ENCODE measurements around the gene MBD3L5.
"Not testable (repeated sequence)": the region's sequence is repeated elsewhere in the genome, so short reads cannot be mapped to it uniquely, and the experiment has no call there.

Gene MBD3L5

GRCh38 chr19:7030278-7030677, at the start of gene MBD3L5:
Gene MBD3L5 (plus strand): TSS chr19:7030578. CDS start chr19:7030612, 34 bp downstream.
- not testable (repeated sequence) for DNase-seq

GRCh38 chr19:6983448-6983847, 46.9 kb upstream of the MBD3L5 start:
- no peak for DNase-seq

- DNase-seq: no peak
Measured at GRCh38 chr19:6987850-6988249, 42.5 kb upstream of the MBD3L5 start.

- no peak for DNase-seq
Measured at GRCh38 chr19:6988257-6988656, 42.1 kb upstream of the MBD3L5 start.

GRCh38 chr19:6995054-6995453, 35.3 kb upstream of the MBD3L5 start:
- DNase-seq: no peak

GRCh38 chr19:6996810-6997209, 33.6 kb upstream of the MBD3L5 start:
- no peak for DNase-seq

GRCh38 chr19:6997679-6998445, 32.5 kb upstream of the MBD3L5 start:
- DNase-seq: no peak

GRCh38 chr19:6999933-7000332, 30.4 kb upstream of the MBD3L5 start:
- no peak for DNase-seq

GRCh38 chr19:7000333-7000732, 30.0 kb upstream of the MBD3L5 start:
- no peak for DNase-seq

GRCh38 chr19:7000816-7001215, 29.6 kb upstream of the MBD3L5 start:
- DNase-seq: no peak

GRCh38 chr19:7004313-7004931, 26.0 kb upstream of the MBD3L5 start:
- DNase-seq: peak; percentile 6

- DNase-seq: no peak
Measured at GRCh38 chr19:7006135-7006704, 24.2 kb upstream of the MBD3L5 start.

- peak; percentile 11 for DNase-seq
Measured at GRCh38 chr19:7007859-7008258, 22.5 kb upstream of the MBD3L5 start.

- no peak for DNase-seq
Measured at GRCh38 chr19:7010722-7011593, 19.4 kb upstream of the MBD3L5 start.

GRCh38 chr19:7013678-7014077, 16.7 kb upstream of the MBD3L5 start:
- DNase-seq: peak; percentile 9

- no peak for DNase-seq
Measured at GRCh38 chr19:7018828-7019227, 11.6 kb upstream of the MBD3L5 start.

GRCh38 chr19:7021331-7021730, 9.0 kb upstream of the MBD3L5 start, which contains the start of gene MBD3L2B:
Gene MBD3L2B (minus strand): TSS chr19:7021431. CDS start chr19:7021397, 34 bp downstream.
- not testable (repeated sequence) for DNase-seq

GRCh38 chr19:7028790-7029189, 1.6 kb upstream of the MBD3L5 start:
- not testable (repeated sequence) for DNase-seq

GRCh38 chr19:7040079-7040478, 9.7 kb downstream of the MBD3L5 start, which contains the start of gene MBD3L4:
Gene MBD3L4 (minus strand): TSS chr19:7040179. CDS start chr19:7040144, 35 bp downstream.
- not testable (repeated sequence) for DNase-seq

GRCh38 chr19:7041563-7041962, 11.2 kb downstream of the MBD3L5 start:
- DNase-seq: not testable (repeated sequence)

GRCh38 chr19:7049021-7049420, 18.6 kb downstream of the MBD3L5 start, which contains the start of gene MBD3L2:
Gene MBD3L2 (plus strand): TSS chr19:7049321. CDS start chr19:7049374, 53 bp downstream.
- DNase-seq: not testable (repeated sequence)

GRCh38 chr19:7051421-7051820, 21.0 kb downstream of the MBD3L5 start:
- not testable (repeated sequence) for DNase-seq

GRCh38 chr19:7052896-7053295, 22.5 kb downstream of the MBD3L5 start:
- not testable (repeated sequence) for DNase-seq
